HG03469 (cell line): ENCODE data around the gene TKTL2.
"Not testable (repeated sequence)": the region's sequence is repeated elsewhere in the genome, so short reads cannot be mapped to it uniquely, and the experiment has no call there.

Experiments used
- ATAC-seq: cut with Tn5 transposase; IDR thresholded peaks from one replicate; pipeline ENCODE4 v1.9.1; 2021; ENCODE audit warnings: mild to moderate bottlenecking, moderate library complexity, moderate number of reproducible peaks; ENCODE audit not compliant: unreplicated experiment

Gene TKTL2

GRCh38 chr4:163448540-163449203 lies 24.9 kb downstream of the TKTL2 start:
- no peak for ATAC-seq

DNA sequence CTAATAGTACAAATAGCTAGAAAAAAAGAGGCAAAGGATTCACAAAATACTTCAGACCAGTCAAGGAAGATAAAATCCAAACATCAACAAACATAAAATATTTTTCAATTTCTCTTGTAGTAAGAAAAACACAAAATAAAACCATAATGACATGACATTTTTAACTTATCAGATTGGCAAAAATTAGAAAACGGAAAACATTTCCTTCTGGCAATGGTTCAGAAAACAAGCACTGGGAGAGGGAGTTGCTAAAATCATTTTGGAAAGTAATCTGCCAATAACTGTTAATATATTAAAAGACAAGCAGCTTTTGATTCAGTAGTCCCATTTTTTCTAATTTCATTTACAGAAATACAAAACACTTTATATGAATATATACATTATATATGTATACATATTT lies 26.1 kb downstream of the TKTL2 start:
- no peak for ATAC-seq

GRCh38 chr4:163447023-163447422 lies 26.5 kb downstream of the TKTL2 start:
- not testable (repeated sequence) for ATAC-seq

DNA sequence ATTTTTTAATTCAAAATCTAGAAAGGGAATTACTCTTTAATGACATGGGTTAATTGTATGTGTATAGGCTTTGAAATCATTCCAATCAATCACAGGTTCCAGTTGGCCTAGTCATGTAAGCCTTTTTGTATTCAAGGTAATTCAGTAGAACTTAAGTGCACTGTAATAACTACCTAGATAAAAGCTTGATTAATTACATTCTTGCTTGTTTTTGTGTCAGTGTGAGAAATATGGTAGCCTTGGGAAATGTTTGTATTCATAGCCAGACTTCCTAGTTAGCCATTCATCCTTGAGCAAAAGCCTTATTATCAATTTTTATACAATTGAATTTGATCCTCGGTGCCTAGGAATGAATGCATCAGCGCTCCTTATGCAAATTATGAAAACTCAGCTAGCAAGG lies 33.5 kb downstream of the TKTL2 start:
- no peak for ATAC-seq
